Upper lobe of left lung (tissue), 4 donors: ENCODE measurements around the gene PTK6.

Experiments used
- CTCF ChIP-seq, 6 experiments: fragments of 450-650 bp in 4 of 6; fragments of 200-600 bp in 2 of 6; sonication (generic) in 2 of 6; IDR thresholded peaks; one replicate each; pipeline ENCODE4 v1.5.1; 2016 to 2019; ENCODE audit warnings: antibody characterized with exemption in 6 of 6
- POLR2A ChIP-seq, 4 donors: fragments of 450-650 bp; IDR thresholded peaks; one replicate each; pipeline ENCODE4 v1.5.1; 2016 to 2017; ENCODE audit warnings: antibody characterized with exemption in 4 of 4, mild to moderate bottlenecking in 2 of 4
- POLR2AphosphoS5 ChIP-seq, 2 donors: sonication (generic); formaldehyde crosslinking; IDR thresholded peaks; one replicate each; pipeline ENCODE4 v1.5.1; 2017; ENCODE audit warnings: antibody characterized with exemption in 2 of 2

GRCh38 chr20:63562461-63563224 is 25.5 kb upstream of the PTK6 start:
- TF ChIP-seq CTCF (IDR thresholded peaks at IDR 0.05) (no peak), POLR2A (IDR thresholded peaks at IDR 0.05) (no peak), POLR2AphosphoS5 (IDR thresholded peaks at IDR 0.05) (no peak)
